AG08396 (cell line): Measurements from ENCODE around the gene RMDN2.

ENCODE experiments used
- DNase-seq: peaks from one replicate; pipeline ENCODE4 v3.0.0; 2012; ENCODE audit warnings: low spot score, mixed read lengths

Gene RMDN2

GRCh38 chr2:37925063-37925897 is at the start of gene RMDN2:
Gene RMDN2, plus strand, starts transcription at chr2:37925287. Its CDS starts 3,991 bp downstream, at chr2:37929278.
- DNase-seq = peak; percentile 92

- DNase-seq = no peak
Observed at GRCh38 chr2:37875403-37875906, 49.6 kb upstream of the RMDN2 start.

GRCh38 chr2:37876227-37876626 is 48.9 kb upstream of the RMDN2 start:
- no peak for DNase-seq

- peak; percentile 46 for DNase-seq
Observed at GRCh38 chr2:37877457-37878315, 47.4 kb upstream of the RMDN2 start.

GRCh38 chr2:37878536-37878935 is 46.6 kb upstream of the RMDN2 start:
- DNase-seq = no peak

GRCh38 chr2:37880551-37880950 is 44.5 kb upstream of the RMDN2 start:
- no peak for DNase-seq

GRCh38 chr2:37881397-37881796 is 43.7 kb upstream of the RMDN2 start:
- DNase-seq = no peak

GRCh38 chr2:37882036-37882435 is 43.1 kb upstream of the RMDN2 start:
- no peak for DNase-seq

GRCh38 chr2:37883518-37883917 is 41.6 kb upstream of the RMDN2 start:
- DNase-seq = no peak

- no peak for DNase-seq
Observed at GRCh38 chr2:37885329-37885993, 39.6 kb upstream of the RMDN2 start.

- peak; percentile 60 for DNase-seq
Observed at GRCh38 chr2:37886745-37887144, 38.3 kb upstream of the RMDN2 start.

- no peak for DNase-seq
Observed at GRCh38 chr2:37887286-37887685, 37.8 kb upstream of the RMDN2 start.

- peak; percentile 80 for DNase-seq
Observed at GRCh38 chr2:37890893-37891495, 34.1 kb upstream of the RMDN2 start.

- no peak for DNase-seq
Observed at GRCh38 chr2:37891846-37892435, 33.1 kb upstream of the RMDN2 start.

GRCh38 chr2:37892436-37893114 is 32.5 kb upstream of the RMDN2 start:
- no peak for DNase-seq

- DNase-seq = no peak
Observed at GRCh38 chr2:37893327-37893726, 31.8 kb upstream of the RMDN2 start.

GRCh38 chr2:37894047-37894446 is 31.0 kb upstream of the RMDN2 start:
- no peak for DNase-seq

GRCh38 chr2:37894601-37895000 is 30.5 kb upstream of the RMDN2 start:
- DNase-seq = peak; percentile 17

GRCh38 chr2:37895140-37895539 is 29.9 kb upstream of the RMDN2 start:
- DNase-seq = no peak

GRCh38 chr2:37896319-37896718 is 28.8 kb upstream of the RMDN2 start:
- no peak for DNase-seq

GRCh38 chr2:37897511-37897910 is 27.6 kb upstream of the RMDN2 start:
- no peak for DNase-seq
